Bronchial smooth muscle cell (primary cell): ENCODE results near the gene CYTH4. TPM values are rescaled to one million over a fixed set of nuclear protein-coding genes. Genes with fewer than 3 reads are reported as not detected.

Experiments
- total RNA-seq: library from RNA; depleted of rRNA; stranded (reverse); fragments of >200 nt; gene quantifications from 2 replicates; pipeline ENCODE4 v1.2.1, GENCODE V29; 2014

Gene CYTH4
- total RNA-seq: 0.26 and 0.32 TPM in 2 replicates

GRCh38 chr22:37282385-37282677 lies at the start of gene CYTH4:
TSS of gene CYTH4 (plus strand) at chr22:37282508. CDS start at chr22:37282570, 62 bp downstream.

GRCh38 chr22:37244114-37244921 lies 38.0 kb upstream of the CYTH4 start, which contains the start of gene RAC2:
TSS of gene RAC2 (minus strand) at chr22:37244269. CDS start at chr22:37244148, 121 bp downstream.

Other genes starting within 250 kb of the CYTH4 start
- gene KCTD17, start 230.8 kb upstream of the CYTH4 start, total RNA-seq: 24.3 and 30.4 TPM in 2 replicates
- not detected in 2 replicates for gene TMPRSS6, start 172.8 kb upstream of the CYTH4 start, total RNA-seq
- gene IL2RB, start 132.6 kb upstream of the CYTH4 start, total RNA-seq: not detected in 2 replicates
- 2.7 and 4.3 TPM in 2 replicates for gene C1QTNF6, start 94.3 kb upstream of the CYTH4 start, total RNA-seq
- 0.09 and 0.16 TPM in 2 replicates for gene SSTR3, start 70.0 kb upstream of the CYTH4 start, total RNA-seq
- gene RAC2, start 38.2 kb upstream of the CYTH4 start, total RNA-seq: 0.34 and 5.0 TPM in 2 replicates
- 0.32 TPM in 1 of 2 replicates, not detected in the other for gene ELFN2, start 145.0 kb downstream of the CYTH4 start, total RNA-seq
- not detected in 2 replicates for gene MFNG, start 203.9 kb downstream of the CYTH4 start, total RNA-seq
- gene CARD10, start 236.9 kb downstream of the CYTH4 start, total RNA-seq: 2.4 and 2.5 TPM in 2 replicates